GM19438 (cell line): Measurements from ENCODE around the gene PHOX2A.
"Not testable (repeated sequence)": the region's sequence is repeated elsewhere in the genome, so short reads cannot be mapped to it uniquely, and the experiment has no call there.

ENCODE experiments used
- ATAC-seq: cut with Tn5 transposase; IDR thresholded peaks from one replicate; pipeline ENCODE4 v1.9.1; 2021; ENCODE audit warnings: low read depth; ENCODE audit not compliant: unreplicated experiment

The PHOX2A gene

DNA sequence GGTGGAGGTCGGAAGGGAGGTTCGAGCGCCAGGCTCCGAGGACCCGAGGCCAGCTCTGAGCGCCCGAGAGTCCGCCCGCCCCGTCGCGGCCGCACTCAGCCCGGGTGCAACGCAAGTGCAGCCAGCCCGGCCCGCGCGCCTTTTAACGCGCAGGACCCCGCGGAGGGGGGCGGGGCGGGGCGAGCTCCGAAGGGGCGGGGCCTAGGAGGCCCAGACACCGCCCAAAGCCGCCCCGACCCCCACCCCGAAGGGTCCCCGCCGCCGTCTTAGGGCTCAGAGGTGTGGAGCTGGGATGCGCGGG, at the start of gene PHOX2A:
TSS of gene PHOX2A (minus strand) at position 117 of the 301 bp plus-strand sequence. CDS start 172 bp downstream, outside the sequence.
- no peak for ATAC-seq

GRCh38 chr11:72293391-72293790, 49.4 kb upstream of the PHOX2A start:
- ATAC-seq: no peak

DNA sequence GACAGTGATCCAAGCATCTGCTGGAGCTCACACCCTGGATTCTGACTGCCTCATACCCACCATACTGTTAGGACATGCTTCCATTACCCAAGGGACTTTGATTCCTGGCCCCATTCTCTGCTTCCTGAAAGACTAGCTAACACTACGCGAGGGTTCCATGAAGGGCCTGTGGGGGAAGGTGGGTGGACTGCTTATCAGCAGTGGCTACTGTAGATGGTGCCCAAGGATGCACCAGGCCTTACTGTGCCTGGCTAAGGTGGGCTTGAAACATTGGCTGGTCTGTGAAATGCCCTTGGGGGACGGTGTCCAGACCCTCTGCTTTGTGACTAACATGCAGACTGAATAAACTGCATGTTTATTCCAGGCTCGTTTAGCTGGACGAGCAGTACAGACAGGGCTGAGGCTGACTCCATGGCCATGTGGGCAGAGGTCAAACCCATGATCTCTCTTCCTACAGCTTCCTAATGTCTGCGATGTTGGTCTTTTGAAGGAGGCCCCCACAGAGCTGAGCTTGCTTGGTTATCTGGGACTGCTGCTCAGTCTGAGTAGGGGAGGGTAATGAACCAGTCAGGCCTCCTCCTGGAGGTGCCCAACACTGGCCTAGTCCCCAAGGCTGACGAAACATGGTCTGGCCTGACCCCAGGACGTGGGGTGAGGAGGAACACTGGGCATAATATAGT, 48.3 kb upstream of the PHOX2A start:
- no peak for ATAC-seq

GRCh38 chr11:72290741-72291140, 46.8 kb upstream of the PHOX2A start:
- not testable (repeated sequence) for ATAC-seq

- ATAC-seq: no peak
These were observed 43.3 kb upstream of the PHOX2A start for GRCh38 chr11:72287293-72287692.

DNA sequence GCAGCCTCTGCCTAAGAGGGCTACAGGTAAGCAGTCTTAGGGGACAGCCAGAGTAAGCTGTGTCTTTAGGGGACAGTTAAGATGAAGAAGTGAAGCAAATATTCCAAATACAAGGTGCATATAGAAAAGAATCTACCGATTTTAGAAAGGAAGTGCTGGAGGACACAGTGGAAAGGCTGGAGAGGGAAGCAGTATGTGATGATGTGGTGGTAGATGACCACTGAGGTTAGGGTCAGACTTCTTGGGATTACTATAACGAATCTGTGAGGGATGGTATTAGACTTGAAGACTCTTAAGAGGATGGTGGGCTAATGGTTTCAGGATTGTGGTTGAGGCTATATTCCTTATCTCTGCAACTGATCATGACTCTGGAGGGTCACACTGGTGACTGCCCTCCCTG, 40.0 kb upstream of the PHOX2A start:
- no peak for ATAC-seq

- no peak for ATAC-seq
These were observed 36.8 kb upstream of the PHOX2A start for GRCh38 chr11:72280726-72281315.

DNA sequence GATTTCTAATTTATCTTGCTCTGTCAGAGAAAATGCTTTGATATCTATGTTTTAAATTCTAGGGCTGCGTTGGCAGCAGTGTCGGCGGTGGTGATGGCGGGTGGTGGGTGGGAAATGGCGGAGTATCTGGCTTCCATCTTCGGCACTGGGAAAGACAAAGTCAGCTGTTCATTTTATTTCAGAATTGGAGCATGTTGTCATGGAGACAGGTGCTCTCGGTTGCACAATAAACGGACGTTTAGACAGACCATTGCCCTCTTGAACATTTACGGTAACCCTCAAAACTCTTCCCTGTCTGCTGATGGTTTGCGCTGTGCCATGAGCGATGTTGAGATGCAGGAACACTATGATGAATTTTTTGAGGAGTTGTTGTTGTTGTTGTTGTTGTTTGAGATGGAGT, 36.1 kb upstream of the PHOX2A start:
- ATAC-seq: no peak

GRCh38 chr11:72278905-72279304, 34.9 kb upstream of the PHOX2A start:
- no peak for ATAC-seq

GRCh38 chr11:72274435-72274834, 30.5 kb upstream of the PHOX2A start:
- no peak for ATAC-seq

DNA sequence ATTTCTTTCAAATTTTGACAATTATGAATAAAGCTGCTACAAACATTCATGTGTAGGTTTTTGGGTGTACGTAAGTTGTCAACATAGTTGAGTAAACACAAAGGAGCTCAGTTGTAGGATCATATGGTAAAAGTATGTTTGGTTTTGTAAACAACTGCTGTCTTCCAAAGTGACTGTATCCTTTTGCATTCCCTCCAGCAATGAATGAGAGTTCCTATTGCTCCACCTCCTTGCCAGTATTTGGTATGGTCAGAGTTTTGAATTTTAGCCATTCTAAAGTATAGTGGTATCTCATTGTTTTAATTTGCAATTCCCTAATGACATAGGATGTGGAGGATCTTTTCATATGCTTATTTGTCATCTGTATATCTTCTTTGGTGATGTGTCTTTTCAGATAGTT, 28.0 kb upstream of the PHOX2A start:
- ATAC-seq: no peak

GRCh38 chr11:72267956-72268617, 24.1 kb upstream of the PHOX2A start:
- ATAC-seq: no peak

GRCh38 chr11:72266960-72267359, 23.0 kb upstream of the PHOX2A start:
- not testable (repeated sequence) for ATAC-seq

- no peak for ATAC-seq
These were observed 22.0 kb upstream of the PHOX2A start for GRCh38 chr11:72265951-72266350.

DNA sequence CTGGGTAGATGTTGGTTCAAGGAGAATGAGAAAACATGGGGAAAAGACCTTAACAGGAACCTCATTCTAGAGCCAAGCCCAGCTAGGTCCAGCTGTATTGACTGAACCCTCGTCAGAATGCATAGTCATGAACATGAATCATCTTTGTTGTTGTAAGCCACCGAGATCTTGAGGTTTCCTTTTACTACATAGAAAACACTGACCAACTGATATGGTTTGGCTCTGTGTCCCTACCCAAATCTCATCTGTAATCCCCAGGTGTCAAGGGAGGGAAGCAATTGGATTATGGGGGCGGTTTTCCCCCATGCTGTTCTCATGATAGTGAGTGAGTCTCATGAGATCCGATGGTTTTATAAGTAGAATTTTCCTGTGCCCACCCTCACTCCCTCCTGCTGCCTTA, 19.4 kb upstream of the PHOX2A start:
- ATAC-seq: no peak

DNA sequence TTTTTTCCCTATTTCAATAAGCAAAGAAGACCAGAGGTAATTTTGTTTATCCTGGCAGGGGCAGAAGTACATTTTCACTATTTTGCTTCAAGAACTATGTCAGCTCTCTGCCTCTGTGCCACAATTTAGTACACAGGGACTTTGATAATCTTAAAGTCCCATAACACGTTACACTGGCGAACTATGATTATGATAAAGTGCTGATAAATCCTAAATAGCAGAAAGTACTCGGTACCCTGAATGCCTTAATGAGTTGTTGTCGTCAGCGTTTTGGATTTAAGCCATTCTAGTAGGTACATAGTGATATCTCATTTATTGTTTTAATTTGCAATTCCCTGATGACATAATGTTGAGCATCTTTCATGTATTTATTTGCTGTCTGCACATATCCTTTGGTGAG, 16.6 kb upstream of the PHOX2A start:
- no peak for ATAC-seq

GRCh38 chr11:72259490-72259889, 15.5 kb upstream of the PHOX2A start:
- no peak for ATAC-seq

- ATAC-seq: no peak
These were observed 13.6 kb upstream of the PHOX2A start for GRCh38 chr11:72257570-72257969.

DNA sequence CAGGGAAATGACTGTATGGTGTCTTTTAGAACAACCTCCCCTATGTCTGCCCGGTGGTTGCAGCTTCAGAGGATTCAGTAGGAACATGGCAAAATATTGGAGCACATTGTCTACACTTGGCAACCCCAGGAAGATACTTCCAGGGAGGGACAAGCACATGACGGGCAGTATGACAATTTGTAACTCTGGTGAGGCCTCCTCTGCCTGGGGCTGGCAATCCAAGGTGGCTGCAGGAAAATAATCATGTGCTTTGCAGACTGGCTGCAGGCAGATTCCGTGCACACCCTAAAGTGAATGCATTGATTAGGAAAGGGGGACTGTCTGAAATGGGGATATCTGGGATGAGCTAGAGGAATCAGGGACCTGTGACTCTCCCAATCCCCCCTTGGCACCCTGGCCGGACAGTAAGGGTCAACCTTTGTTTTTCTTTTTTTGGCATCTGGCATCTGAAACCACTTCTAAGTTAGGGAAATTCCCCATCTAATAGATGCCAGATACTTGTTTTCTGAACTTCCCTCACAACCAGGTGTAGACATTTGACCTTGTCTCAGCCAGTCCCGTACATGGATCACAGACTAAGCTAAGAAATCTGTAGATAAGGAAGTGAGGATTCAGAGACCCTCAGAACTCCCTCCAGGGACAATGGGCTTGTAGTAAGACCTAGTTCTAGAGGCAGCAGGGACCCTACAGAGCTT, 10.5 kb upstream of the PHOX2A start:
- no peak for ATAC-seq

DNA sequence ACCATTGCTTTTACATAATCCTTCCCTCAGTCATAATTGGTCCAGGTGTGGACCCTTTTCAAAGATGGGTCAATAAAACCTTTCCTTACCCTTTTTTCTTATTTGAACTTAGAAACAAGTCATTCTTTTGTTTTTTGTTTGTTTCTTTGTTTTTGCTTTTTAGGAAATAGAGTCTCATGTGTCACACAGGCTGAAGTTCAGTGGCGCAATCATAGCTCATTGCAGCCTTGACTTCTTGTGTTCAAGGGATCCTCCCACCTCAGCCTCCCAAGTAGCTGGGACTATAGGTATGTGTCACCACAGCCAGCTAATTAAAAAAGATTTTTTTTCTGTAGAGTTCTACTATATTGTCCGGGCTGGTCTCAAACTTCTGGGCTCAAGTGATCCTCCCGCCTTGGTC, 9.4 kb upstream of the PHOX2A start:
- ATAC-seq: no peak

GRCh38 chr11:72251614-72252013, 7.6 kb upstream of the PHOX2A start:
- no peak for ATAC-seq
